ENCODE data around the gene ABL1.
"Not testable (repeated sequence)": the region's sequence is repeated elsewhere in the genome, so short reads cannot be mapped to it uniquely, and the experiment has no call there.

Gene ABL1

GRCh38 chr9:130903194-130904069 lies 68.4 kb downstream of the ABL1 start:
- DNase-seq (ENCODE audit: low read depth, low spot score) = no peak

- DNase-seq (ENCODE audit: low read depth, low spot score) = no peak
Measured at GRCh38 chr9:130904070-130905044, 69.3 kb downstream of the ABL1 start.

GRCh38 chr9:130905125-130905901 lies 70.3 kb downstream of the ABL1 start:
- DNase-seq (ENCODE audit: low read depth, low spot score) = no peak

- no peak for DNase-seq (ENCODE audit: low read depth, low spot score)
Measured at GRCh38 chr9:130905902-130906734, 71.1 kb downstream of the ABL1 start.

GRCh38 chr9:130906735-130907416 lies 71.8 kb downstream of the ABL1 start:
- DNase-seq (ENCODE audit: low read depth, low spot score) = no peak

GRCh38 chr9:130908146-130908877 lies 73.3 kb downstream of the ABL1 start:
- DNase-seq (ENCODE audit: low read depth, low spot score) = no peak

- no peak for DNase-seq (ENCODE audit: low read depth, low spot score)
Measured at GRCh38 chr9:130908878-130909355, 73.9 kb downstream of the ABL1 start.

GRCh38 chr9:130910041-130910440 lies 75.0 kb downstream of the ABL1 start:
- not testable (repeated sequence) for DNase-seq (ENCODE audit: low read depth, low spot score)

- DNase-seq (ENCODE audit: low read depth, low spot score) = not testable (repeated sequence)
Measured at GRCh38 chr9:130910670-130911069, 75.6 kb downstream of the ABL1 start.

- no peak for DNase-seq (ENCODE audit: low read depth, low spot score)
Measured at GRCh38 chr9:130911254-130912049, 76.4 kb downstream of the ABL1 start.

GRCh38 chr9:130912932-130913598 lies 78.0 kb downstream of the ABL1 start:
- no peak for DNase-seq (ENCODE audit: low read depth, low spot score)

- DNase-seq (ENCODE audit: low read depth, low spot score) = no peak
Measured at GRCh38 chr9:130913599-130914416, 78.8 kb downstream of the ABL1 start.

GRCh38 chr9:130914417-130915095 lies 79.5 kb downstream of the ABL1 start:
- no peak for DNase-seq (ENCODE audit: low read depth, low spot score)

- no peak for DNase-seq (ENCODE audit: low read depth, low spot score)
Measured at GRCh38 chr9:130915096-130915447, 80.0 kb downstream of the ABL1 start.

- no peak for DNase-seq (ENCODE audit: low read depth, low spot score)
Measured at GRCh38 chr9:130917168-130917960, 82.3 kb downstream of the ABL1 start.
